ENCODE measurements around the gene RSL24D1.

GRCh38 chr15:55226127-55226526 lies 29.4 kb upstream of the RSL24D1 start:
- no peak for TF ChIP-seq CTCF (conservative IDR thresholded peaks at IDR 0.05; ENCODE audit: low read length)
- TF ChIP-seq EZH2phosphoT487 (IDR thresholded peaks at IDR 0.05; ENCODE audit: borderline replicate concordance) = no peak

Data from Loucy (cell line).